Neural progenitor cell (in vitro differentiated cells): ENCODE measurements around the gene ATAD3A.
"Not testable (repeated sequence)": the region's sequence is repeated elsewhere in the genome, so short reads cannot be mapped to it uniquely, and the experiment has no call there.

Experiments used
- EZH2 ChIP-seq: fragments of 200-600 bp; sonication (generic); IDR thresholded peaks from 2 replicates; pipeline ENCODE4 v1.6.1; 2017; ENCODE audit warnings: antibody characterized with exemption, mild to moderate bottlenecking, moderate library complexity
- TF ChIP-seq, protein P1 (sequence below): fragments of 200-600 bp; sonication (generic); IDR thresholded peaks from 2 replicates; pipeline ENCODE4 v1.5.1; 2017; ENCODE audit warnings: antibody characterized with exemption, mild to moderate bottlenecking

DNA sequence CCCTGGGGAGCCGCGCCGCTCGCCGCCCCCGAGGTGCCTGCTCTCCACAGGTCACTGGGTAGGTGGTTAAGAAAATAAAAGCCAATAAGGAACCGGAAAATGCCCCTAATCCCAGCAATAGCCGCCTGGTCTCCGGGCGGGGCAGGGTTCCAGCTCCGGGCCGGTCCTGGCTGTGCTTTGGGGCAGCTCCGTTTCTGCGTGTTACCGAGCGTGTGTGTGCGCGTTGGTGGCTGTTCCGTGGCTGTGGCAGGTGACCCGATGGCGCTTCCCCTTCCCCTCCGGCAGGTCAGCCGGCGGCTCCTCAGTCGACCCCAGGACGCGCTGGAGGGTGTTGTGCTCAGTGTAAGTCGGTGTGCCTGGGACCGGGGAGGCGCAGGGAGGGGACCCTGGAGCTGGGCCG, 11.3 kb downstream of the ATAD3A start:
- TF ChIP-seq, protein P1, sequence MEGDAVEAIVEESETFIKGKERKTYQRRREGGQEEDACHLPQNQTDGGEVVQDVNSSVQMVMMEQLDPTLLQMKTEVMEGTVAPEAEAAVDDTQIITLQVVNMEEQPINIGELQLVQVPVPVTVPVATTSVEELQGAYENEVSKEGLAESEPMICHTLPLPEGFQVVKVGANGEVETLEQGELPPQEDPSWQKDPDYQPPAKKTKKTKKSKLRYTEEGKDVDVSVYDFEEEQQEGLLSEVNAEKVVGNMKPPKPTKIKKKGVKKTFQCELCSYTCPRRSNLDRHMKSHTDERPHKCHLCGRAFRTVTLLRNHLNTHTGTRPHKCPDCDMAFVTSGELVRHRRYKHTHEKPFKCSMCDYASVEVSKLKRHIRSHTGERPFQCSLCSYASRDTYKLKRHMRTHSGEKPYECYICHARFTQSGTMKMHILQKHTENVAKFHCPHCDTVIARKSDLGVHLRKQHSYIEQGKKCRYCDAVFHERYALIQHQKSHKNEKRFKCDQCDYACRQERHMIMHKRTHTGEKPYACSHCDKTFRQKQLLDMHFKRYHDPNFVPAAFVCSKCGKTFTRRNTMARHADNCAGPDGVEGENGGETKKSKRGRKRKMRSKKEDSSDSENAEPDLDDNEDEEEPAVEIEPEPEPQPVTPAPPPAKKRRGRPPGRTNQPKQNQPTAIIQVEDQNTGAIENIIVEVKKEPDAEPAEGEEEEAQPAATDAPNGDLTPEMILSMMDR: not testable (repeated sequence)
- TF ChIP-seq EZH2: not testable (repeated sequence)
